K562 (cell line): ENCODE data around the gene GLIPR2.

Experiments used
- CTCF ChIP-seq, 3 experiments: IDR thresholded peaks in 2 of 3; conservative IDR thresholded peaks in 1 of 3; 2 replicates each; pipeline ENCODE4 v1.5.1; 2011 to 2012; ENCODE audit warnings: low read length in 3 of 3, mild to moderate bottlenecking in 3 of 3, control low read depth in 2 of 3, improper control_type of control experiment in 1 of 3, inconsistent platforms in 1 of 3, low read depth in 1 of 3, mixed read lengths in 1 of 3, moderate library complexity in 1 of 3; ENCODE audit not compliant: insufficient read depth in 2 of 3
- EHMT2 ChIP-seq: fragments of 450-650 bp; IDR thresholded peaks from 2 replicates; pipeline ENCODE4 v1.6.1; 2018; ENCODE audit warnings: antibody characterized with exemption
- ETS2 ChIP-seq: IDR thresholded peaks from 2 replicates; pipeline ENCODE4 v1.6.1; 2016; ENCODE audit warnings: borderline replicate concordance, missing genetic modification characterization, mild to moderate bottlenecking, moderate library complexity, missing compliant biosample characterization; ENCODE audit not compliant: poor library complexity, severe bottlenecking
- EZH2 ChIP-seq: IDR thresholded peaks from 2 replicates; pipeline ENCODE4 v1.6.1; 2012; ENCODE audit warnings: low read depth, mild to moderate bottlenecking, inconsistent platforms, low read length, borderline replicate concordance
- MLLT1 ChIP-seq, 2 experiments: fragments of 450-650 bp; IDR thresholded peaks; 2 replicates each; pipeline ENCODE4 v1.6.1; 2016
- MNT ChIP-seq, 2 experiments: fragments of 450-650 bp; conservative IDR thresholded peaks; 2 replicates each; pipeline ENCODE4 v1.6.1; 2017; ENCODE audit warnings: mild to moderate bottlenecking in 2 of 2, moderate library complexity in 2 of 2
- MXD1 ChIP-seq: fragments of 250-450 bp; sonication (Bioruptor Pico); IDR thresholded peaks from 2 replicates; pipeline ENCODE4 v1.8.0; 2021; ENCODE audit warnings: borderline replicate concordance, mild to moderate bottlenecking, moderate library complexity; ENCODE audit not compliant: poor library complexity, severe bottlenecking
- NR3C1 ChIP-seq: sonication (generic); formaldehyde crosslinking; IDR thresholded peaks from 2 replicates; pipeline ENCODE4 v1.8.1; 2022; ENCODE audit warnings: missing genetic modification reagents
- ZBTB34 ChIP-seq: fragments of 250-450 bp; sonication (Bioruptor Pico); IDR thresholded peaks from 2 replicates; pipeline ENCODE4 v1.8.0; 2021; ENCODE audit warnings: mild to moderate bottlenecking, moderate library complexity
- ZNF699 ChIP-seq: fragments of 250-450 bp; sonication (Bioruptor Pico); IDR thresholded peaks from 2 replicates; pipeline ENCODE4 v1.8.0; 2021; ENCODE audit warnings: mild to moderate bottlenecking, moderate library complexity; ENCODE audit not compliant: insufficient replicate concordance
- ZZZ3 ChIP-seq: fragments of 450-650 bp; IDR thresholded peaks from 2 replicates; pipeline ENCODE4 v1.6.1; 2016; ENCODE audit warnings: antibody characterized with exemption, mild to moderate bottlenecking, moderate library complexity

GRCh38 chr9:36156116-36156515 lies 19.6 kb downstream of the GLIPR2 start:
- TF ChIP-seq ZZZ3 (no peak), EHMT2 (no peak), EZH2 (no peak), CTCF (IDR thresholded peaks at IDR 0.05 in 2 of 3, conservative IDR thresholded peaks at IDR 0.05 in 1 of 3; ENCODE audit: insufficient read depth in 2 of 3, low read depth in 1 of 3, low read length in 3 of 3) (no peak), NR3C1 (CRISPR knock-in tag) (no peak), ETS2 (no peak), ZBTB34 (no peak), ZNF699 (CRISPR knock-in tag) (no peak), MXD1 (no peak), MLLT1 (IDR thresholded peaks at IDR 0.05) (no peak), MNT (conservative IDR thresholded peaks at IDR 0.05) (no peak)
